ENCODE results near the gene CNNM1. TPM values are rescaled to one million over a fixed set of nuclear protein-coding genes. Genes with fewer than 3 reads are reported as not detected.

CNNM1 gene
- total and polyA plus RNA-seq, 9 of the 15 experiments (the other 6 are each of a cell fraction or from before 2014, with no cell fraction given) = not detected

- Histone ChIP-seq H3K9me1 (ENCODE audit: control insufficient read depth, insufficient read depth, low read length) (no peaks in the 10 kb centered on the region), H2AFZ (ENCODE audit: low read depth, low read length) (no peak overlapping the region), H3K27me3 (ENCODE audit: control insufficient read depth in 2 of 2, insufficient read depth in 2 of 2, low read length in 2 of 2) (peaks cover 0 to 6% of the 10 kb centered on the region in 2 experiments; a peak in 2 of 5 replicates), H3K4me3 (no peak overlapping the region), H3K36me3 (ENCODE audit: control insufficient read depth, insufficient read depth, low read length) (no peaks in the 10 kb centered on the region), H3K9ac (ENCODE audit: insufficient read depth in 1 of 2, low read depth in 2 of 2, low read length in 2 of 2) (no peak overlapping the region), H3K27ac (ENCODE audit: extremely low read depth, low read depth, low read length) (no peak overlapping the region), H3K79me2 (ENCODE audit: control insufficient read depth, insufficient read depth, low read length) (no peaks in the 10 kb centered on the region), H3K4me2 (ENCODE audit: insufficient read depth, low read length) (no peak overlapping the region), H4K20me1 (replicated peaks; ENCODE audit: control insufficient read depth, insufficient read depth, low read length) (no peaks in the 10 kb centered on the region), H3K4me1 (replicated peaks in 1 of 2; ENCODE audit: control insufficient read depth in 2 of 2, insufficient read depth in 2 of 2, low read length in 2 of 2) (peaks cover 0 to 9% of the 10 kb centered on the region in 2 experiments; a peak in 1 of 5 replicates), H3K9me3 (replicated peaks; ENCODE audit: control insufficient read depth, insufficient read depth, low read depth, low read length) (no peaks in the 10 kb centered on the region)
- intact Hi-C loops (cut with micrococcal nuclease) = no loop called here
- TF ChIP-seq SRSF9 (IDR thresholded peaks at IDR 0.05; ENCODE audit: borderline replicate concordance, low read depth, low read length) (no peak), SMAD3 (CRISPR knock-in tag; conservative IDR thresholded peaks at IDR 0.05) (no peak), USF1 (CRISPR knock-in tag; IDR thresholded peaks at IDR 0.05) (no peak), NFE2L1 (tag; IDR thresholded peaks at IDR 0.05; ENCODE audit: borderline replicate concordance, low read depth) (no peak), SETDB1 (IDR thresholded peaks at IDR 0.05; ENCODE audit: low read length) (no peak), ZNF507 (tag; conservative IDR thresholded peaks at IDR 0.05) (no peak), PHB2 (IDR thresholded peaks at IDR 0.05; ENCODE audit: low read depth) (no peak), MEF2D (tag; conservative IDR thresholded peaks at IDR 0.05; ENCODE audit: low read depth) (no peak), ASH1L (IDR thresholded peaks at IDR 0.05; ENCODE audit: borderline replicate concordance, low read depth, partially characterized antibody) (no peak), SIRT6 (IDR thresholded peaks at IDR 0.05; ENCODE audit: low read depth, low read length) (no peak), ZKSCAN8 (CRISPR knock-in tag; IDR thresholded peaks at IDR 0.05) (no peak), PURB (CRISPR knock-in tag; IDR thresholded peaks at IDR 0.05; ENCODE audit: low read depth) (no peak), THRAP3 (IDR thresholded peaks at IDR 0.05; ENCODE audit: borderline replicate concordance) (no peak), RBFOX2 (IDR thresholded peaks at IDR 0.05; ENCODE audit: low read depth, low read length) (no peak), NFE2 (IDR thresholded peaks at IDR 0.05; ENCODE audit: low read depth) (no peak), SNIP1 (IDR thresholded peaks at IDR 0.05; ENCODE audit: low read depth) (no peak)
- TF ChIP-seq, protein P1, sequence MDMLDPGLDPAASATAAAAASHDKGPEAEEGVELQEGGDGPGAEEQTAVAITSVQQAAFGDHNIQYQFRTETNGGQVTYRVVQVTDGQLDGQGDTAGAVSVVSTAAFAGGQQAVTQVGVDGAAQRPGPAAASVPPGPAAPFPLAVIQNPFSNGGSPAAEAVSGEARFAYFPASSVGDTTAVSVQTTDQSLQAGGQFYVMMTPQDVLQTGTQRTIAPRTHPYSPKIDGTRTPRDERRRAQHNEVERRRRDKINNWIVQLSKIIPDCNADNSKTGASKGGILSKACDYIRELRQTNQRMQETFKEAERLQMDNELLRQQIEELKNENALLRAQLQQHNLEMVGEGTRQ (CRISPR knock-in tag; IDR thresholded peaks at IDR 0.05) = no peak
- ChIA-PET POLR2A (interaction anchor here (0.6 to 1.6 kb wide), 2 partner anchors 12 to 1654 kb away, joined by 3 read pairs; no protein-coding TSS in a partner anchor), CTCF (ENCODE audit: low intra/inter-chr PET ratio) (no interaction called here)
- no TSS peak for BruUV-seq (replicated peaks)
- in situ Hi-C loops (cut with MboI) = no loop called here
- 0% methylated on average over 1 of the region's 1 CpG for WGBS (ENCODE audit: insufficient coverage, low coverage, missing lambda C conversion rate)
- DNase-seq (ENCODE audit: extremely low read depth in 1 of 4, low spot score in 3 of 4) (no peak), FAIRE-seq (no peak), ATAC-seq (no peak)
These were observed 3.9 kb upstream of the CNNM1 start for GRCh38 chr10:99325281-99325680.
